HG02852 (cell line): ENCODE results near the gene FAM124A.

Experiments used
- ATAC-seq: cut with Tn5 transposase; IDR thresholded peaks from one replicate; pipeline ENCODE4 v1.9.1; 2021; ENCODE audit warnings: mild to moderate bottlenecking, moderate library complexity; ENCODE audit not compliant: unreplicated experiment

Gene FAM124A, protein sequence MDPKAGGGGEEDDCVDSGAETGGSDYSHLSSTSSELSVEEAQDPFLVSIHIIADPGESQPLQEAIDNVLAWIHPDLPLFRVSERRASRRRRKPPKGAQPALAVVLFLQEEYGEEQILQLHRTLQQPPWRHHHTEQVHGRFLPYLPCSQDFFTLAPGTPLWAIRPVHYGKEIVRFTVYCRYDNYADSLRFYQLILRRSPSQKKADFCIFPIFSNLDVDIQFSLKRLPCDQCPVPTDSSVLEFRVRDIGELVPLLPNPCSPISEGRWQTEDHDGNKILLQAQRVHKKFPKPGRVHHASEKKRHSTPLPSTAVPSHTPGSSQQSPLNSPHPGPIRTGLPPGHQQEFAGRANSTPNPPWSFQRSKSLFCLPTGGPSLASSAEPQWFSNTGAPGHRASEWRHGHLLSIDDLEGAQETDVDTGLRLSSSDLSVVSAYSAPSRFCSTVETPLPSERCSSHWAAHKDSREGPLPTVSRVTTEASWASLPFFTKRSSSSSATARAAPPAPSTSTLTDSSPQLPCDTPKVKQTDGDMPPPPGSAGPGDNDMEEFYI

DNA sequence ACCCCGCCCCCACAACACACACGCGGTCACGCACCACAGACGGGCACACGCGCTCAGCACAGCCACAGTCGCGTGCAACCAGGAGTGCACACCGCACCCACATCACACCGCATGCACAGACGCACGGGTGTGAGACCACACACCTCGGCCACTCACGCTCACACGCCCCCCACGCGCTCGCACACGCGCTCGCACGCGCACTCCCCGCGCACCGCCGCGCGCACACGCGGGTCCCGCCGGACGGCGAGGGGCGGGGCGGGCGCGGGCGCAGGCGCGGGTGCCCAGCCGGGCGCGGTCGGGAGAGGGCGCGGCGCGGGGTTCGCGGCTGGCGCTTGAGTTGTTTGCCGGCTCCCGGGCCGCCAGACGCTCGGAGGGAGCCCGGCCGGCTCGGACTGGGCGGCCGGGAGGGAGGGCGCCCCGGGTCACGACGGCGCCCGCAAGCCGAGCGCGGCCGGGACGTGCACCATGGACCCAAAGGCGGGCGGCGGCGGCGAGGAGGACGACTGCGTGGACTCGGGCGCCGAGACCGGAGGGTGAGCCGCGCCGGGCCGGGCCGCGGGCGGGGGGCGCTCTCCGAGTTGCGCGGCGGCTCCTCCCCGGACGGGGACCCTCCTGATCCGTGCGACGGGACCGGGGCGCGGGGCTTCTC, at the start of gene FAM124A:
Gene FAM124A (plus strand): TSS at position 362 of the 649 bp plus-strand sequence. CDS start 104 bp downstream, at position 466.
- peak; percentile 80 for ATAC-seq

DNA sequence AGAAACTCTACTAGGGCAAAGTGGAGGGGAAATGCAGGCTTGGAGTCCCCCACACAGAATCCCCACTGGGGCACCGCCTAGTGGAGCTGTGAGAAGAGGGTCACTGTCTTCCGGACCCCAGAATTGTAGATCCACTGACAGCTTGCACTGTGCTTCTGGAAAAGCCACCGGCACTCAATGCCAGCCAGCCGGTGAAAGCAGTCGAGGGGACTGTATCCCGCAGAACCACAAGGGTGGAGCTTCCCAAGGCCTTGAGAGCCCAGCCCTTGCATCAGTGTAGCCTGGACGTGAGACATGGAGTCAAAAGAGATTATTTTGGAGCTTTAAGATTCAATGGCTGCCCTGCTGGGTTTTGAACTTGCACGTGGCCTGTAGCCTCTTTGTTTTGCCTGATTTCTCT, 47.2 kb upstream of the FAM124A start:
- no peak for ATAC-seq

DNA sequence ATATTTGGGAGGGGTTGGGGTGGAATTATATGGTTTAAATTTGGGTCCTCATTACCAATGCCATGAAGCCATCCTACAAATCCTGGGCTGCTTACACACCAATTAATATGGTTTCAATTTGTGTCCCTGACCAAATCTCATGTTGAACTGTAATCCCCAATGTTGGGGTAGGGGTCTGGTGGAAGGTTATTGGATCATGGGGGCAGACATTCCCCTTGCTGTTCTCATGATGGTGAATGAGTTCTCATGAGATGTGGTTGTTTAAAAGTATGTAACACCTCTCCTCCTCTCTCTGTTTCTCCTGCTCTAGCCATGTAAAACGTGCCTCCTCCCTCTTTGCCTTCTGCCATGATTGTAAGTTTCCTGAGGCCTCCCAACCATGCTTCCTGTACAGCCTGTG, 46.6 kb upstream of the FAM124A start:
- no peak for ATAC-seq

DNA sequence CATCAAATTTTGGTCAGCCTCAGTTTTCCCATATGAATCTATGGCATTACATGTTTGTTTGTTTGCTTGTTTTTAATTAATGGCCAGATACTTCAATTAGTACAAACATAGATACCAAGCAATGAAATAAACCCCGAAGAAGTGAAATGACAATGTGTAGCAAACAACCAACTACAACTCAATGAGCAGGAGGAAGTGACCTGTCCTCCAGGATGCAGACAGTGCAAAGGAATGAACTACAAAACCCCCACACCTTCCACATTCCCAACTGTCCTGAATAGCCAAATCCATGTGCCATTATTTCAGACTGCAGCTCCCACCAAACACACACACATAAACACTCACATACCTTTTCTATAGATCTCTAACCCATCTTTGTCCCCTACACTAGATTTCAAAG, 45.0 kb upstream of the FAM124A start:
- ATAC-seq: no peak

DNA sequence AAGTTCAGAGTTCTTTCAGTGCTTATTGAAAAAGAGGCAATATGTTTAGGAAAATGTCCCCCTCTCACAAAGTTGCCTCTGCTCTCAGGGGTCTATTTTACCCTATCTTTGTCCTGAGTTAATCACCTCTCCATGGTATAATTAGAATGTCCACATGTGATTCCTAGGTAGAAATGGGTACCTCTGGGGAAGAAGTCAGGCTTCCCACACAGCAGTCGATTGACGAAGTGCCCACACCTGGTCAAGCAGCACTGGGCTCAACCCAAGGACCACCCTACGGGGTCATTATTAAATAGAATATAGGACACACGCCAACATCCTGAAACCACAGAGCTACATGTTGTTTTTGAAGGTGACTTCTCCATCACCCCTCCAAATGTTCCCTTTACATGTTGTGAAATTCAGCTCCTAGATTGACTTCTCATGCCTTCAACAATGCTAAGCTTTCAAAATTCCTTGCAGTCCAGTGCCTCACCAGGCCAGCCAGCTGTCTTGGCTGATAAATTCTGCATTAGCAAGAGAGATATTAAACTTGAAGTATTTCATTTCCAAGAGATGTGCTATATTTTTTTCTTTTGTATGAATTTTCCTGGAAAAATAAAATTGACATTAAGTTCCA, 43.6 kb upstream of the FAM124A start:
- ATAC-seq: no peak

DNA sequence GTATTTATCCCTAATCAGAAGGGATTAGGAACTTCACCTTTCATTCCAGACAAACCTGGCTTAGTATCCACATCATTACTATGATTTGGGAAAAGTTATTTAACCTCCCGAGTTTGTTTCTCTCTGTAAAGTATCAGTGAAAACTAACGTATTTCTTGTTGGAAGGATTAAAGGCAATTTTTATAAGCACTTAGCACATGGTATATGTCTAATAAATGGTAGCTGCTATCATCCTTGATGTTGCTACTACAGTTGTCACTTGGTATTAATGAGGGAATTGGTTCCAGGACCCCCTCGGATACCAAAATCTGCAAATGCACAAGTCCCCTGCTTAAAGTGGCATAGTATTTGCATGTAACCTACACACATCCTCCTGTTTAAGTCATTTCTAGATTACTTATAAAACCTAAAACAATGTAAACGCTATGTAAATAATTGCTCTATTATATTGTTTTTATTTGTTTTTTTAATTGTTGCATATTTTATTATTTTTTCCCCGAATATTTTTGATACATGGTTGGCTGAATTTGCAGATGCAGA, 42.7 kb upstream of the FAM124A start:
- ATAC-seq: no peak

DNA sequence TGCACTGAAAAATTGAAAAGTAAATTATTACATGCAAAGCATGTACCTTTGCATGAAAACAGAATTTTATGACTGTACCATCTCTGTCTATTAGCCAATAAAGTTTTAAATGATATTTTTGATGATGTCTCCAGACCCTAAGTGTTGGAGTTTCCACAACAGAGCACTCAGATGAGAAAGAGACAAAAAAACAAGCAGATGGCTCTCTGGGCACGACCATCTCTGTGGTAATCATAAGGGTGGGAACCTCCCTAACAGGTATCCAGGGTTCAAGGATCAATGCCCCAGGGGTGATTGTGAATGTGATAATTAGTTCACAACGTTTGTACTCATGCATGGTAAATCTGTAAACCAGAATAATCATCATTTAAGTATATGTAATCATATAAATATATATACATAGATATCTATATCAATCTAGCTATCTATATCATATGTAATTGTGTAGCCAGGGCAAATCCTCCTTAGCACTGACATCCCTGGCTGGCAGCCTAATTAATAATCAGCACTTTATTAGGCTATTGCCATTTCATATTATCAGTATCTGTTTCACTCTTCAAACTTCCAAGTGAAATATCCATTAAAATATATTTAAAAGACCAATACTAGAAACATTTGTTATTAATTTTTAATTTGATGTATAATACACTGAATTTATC, 41.2 kb upstream of the FAM124A start:
- ATAC-seq: no peak

DNA sequence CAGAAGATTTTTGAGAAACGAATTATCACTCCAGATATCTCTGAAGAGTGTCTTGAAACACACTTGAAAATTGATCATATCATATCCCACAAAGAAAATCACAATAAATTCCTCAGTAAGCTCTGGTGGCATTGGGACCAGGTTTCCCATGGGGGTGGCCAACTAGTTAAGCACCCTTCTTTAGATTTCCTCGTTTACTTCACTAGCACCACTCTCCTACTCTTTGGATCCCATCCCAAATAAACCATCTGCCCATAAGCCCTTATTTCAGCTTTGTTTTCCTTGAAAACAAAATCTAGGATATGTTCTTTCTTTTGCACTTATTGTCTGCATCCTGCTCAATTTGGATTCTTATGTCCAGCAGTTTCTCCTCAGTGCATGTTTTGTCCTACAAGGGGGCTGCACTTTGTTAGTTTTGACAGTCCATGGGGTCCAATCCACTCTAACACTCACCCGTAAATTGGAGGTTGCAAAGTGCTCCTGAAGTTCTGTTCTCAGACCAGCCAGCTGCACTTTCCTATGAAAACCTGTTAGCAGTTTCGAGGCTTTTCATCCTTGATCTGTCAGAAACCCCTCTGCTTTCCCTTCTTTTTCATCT, 40.3 kb upstream of the FAM124A start:
- no peak for ATAC-seq

DNA sequence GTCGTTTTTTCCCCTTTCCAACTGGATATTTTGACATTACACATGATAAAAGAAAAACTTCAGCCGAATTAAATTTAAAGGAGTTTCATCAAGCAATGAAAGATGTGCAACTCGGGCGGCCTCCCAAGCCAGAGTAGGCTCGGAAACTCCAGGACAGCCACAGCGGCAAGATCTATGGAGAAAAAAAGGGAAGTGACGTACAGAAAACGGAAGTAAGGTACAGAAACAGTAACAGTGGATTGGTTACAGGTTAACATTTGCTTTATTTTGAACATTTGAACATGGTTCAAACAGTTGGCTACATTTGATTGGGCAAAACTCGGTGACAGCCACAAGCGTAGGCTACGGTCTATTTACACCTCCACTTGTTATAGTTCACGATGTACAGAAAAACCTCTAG, 30.5 kb upstream of the FAM124A start:
- ATAC-seq: no peak

DNA sequence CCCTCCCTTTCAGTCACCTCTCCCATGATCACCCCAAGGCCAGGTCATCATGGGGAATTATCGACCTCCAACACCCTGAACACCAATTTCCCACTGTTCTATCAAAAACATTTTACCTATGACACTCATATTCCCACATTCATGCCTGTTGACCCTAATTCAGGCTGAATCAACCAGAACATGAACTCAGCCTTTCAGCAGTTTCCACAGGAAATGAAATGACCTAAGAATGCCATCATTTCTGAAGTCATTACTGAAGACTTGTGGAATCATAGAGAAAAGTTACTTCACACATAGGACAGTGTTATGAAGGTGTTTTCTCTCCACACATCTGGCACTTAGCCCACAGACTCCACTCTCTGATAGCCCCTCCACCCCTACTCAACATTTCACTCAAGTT, 29.9 kb upstream of the FAM124A start:
- ATAC-seq: no peak

DNA sequence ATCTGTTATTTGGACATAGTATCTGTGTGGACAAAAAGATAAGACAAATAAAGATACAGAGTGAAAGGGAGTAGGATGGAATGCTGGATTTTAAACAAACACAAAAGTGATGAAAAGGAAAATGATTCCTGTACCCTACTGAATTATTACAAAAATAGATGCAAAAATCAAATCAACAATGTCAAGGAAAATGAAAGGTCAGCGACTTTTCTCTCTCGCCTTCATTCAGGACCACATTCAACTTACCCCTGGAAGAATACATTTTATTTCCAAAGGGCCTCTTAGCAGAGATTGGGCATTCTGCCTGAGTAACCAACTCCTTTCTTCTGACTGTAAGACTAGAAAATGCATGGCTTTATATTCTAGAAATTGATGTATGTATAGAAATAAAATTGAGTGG, 28.8 kb upstream of the FAM124A start:
- no peak for ATAC-seq

DNA sequence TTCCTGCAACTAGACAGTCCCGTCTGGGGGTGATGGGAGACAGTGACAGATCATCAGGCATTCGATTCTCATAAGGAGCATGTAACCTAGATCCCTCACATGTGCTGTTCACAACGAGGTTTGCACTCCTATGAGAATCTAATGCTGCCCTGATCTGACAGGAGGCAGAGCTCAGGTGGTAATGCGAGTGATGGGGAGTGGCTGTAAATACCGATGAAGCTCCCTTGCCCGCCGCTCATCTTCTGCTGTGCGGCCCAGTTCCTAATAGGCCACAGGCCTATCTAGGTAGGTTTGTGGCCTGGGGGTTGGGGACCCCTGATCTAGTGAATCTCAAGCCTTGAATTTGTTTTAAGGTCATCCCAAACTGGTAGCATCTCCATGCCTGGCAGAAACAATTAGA, 27.3 kb upstream of the FAM124A start:
- no peak for ATAC-seq

DNA sequence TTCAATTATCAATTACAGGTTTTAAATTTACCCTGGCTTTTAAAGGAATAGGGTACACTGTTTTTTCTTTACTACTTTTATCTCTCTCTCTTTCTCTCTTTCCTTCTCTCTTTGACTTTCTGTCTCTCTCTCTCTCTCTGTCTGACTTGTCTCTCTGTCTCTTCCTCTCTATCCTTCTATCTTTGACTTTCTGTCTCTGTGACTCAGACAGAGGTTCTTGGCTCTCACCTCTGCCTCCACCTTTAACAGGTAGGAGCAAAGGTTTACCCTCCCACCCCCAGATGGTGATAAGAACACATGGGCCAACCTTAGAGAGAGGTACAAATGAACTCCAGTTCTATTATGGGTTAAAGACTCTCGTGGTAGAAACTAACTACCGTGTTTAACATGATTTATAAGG, 20.3 kb upstream of the FAM124A start:
- ATAC-seq: no peak

DNA sequence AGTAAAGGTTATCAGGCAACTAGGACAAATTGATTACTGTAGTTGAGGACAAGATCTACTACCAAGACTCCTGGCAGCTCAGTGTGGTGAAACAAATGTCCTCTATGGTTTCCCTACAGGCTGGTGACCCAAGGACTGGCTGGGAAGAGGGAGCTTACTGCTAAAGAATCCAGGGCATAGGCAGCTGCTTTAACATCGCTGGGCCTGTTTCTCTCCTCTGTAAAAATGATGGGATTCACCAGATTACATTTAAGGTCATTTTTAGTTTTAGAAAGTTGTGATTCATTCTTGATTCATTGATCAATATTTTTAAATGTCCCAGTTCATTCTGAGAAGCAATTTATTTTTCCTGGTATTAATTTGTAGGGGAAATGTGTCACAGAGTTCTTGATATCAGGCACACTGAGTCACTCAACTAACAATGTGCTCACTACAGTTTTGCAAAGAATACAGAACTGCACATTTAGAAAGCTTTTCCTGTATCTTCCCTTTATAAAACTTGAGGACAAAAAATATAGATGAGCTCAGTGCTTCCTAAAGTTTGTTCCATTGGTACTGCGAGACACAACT, 19.6 kb upstream of the FAM124A start:
- no peak for ATAC-seq

DNA sequence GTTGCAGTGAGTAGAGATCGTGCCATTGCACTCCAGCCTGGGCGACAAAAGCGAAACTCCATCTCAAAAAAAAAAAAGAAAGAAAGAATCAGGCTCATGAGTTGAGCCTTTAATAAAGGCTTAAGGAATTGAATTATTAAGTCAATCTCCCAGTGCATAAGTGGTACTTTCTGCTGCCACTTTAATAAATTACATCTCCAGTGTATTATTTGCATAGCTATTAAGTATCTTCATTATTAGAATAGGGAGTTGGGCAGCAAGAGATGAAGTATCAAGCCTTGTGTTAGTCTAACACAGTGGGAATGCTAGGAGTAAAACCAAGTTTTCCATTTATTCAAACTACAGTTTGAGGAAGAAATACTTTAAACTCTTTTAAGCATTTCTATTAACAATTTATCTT, 15.6 kb upstream of the FAM124A start:
- no peak for ATAC-seq

DNA sequence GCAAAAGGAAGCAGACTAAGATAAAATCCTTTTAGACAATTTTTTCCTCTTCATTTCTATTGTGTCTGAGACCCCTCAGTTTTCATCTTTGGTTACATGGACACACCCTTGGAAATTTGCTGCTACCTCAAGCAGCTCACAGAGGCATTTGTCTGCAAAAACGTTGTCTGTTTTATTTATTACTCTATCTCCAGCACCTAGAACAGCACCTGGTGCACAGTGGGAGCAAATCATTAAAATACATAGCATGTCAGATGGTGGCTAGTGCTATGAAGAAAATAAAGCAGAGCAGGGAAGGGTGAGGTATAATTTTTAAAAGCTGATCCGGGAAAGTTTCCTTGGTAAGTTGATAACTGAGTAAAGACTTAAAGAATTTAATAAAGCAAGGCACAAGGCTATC, 14.3 kb upstream of the FAM124A start:
- ATAC-seq: no peak

DNA sequence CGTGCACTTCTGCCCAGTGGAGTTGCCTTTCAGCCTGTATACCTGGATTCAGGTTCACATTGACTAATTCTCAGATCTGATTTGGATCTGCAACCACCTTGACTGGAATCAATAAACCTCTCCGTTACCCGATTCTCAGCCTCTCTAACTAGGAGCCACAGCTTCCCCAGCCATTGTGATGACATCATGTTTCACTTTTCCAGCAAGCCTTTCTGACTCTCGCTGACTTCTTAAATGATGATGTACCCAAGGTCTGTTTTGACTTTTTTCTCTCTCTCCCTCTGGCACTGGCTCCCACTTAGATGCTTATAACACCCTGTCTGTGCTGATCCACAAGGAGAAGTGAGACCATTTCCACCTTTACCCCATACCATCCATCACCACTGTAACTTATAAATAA, 13.5 kb upstream of the FAM124A start:
- ATAC-seq: no peak

DNA sequence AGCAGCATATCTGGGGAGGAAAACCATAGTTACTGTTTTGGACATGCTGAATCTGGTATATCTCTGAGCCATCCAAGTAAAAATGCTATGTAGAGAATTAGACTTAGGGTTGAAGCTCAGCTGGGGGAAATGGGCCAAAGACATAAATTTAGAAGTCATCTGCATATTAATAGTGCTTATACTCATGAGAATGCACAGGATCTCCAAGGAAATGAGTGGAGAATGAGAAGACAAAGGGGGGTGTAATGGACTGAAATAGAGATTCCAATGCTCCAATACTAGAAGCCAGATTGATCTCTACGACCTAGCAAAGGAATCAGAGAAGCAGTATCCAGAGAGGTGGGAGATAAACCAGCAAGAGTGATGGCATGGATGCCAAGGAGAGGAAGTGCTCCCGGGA, 10.3 kb upstream of the FAM124A start:
- ATAC-seq: no peak

DNA sequence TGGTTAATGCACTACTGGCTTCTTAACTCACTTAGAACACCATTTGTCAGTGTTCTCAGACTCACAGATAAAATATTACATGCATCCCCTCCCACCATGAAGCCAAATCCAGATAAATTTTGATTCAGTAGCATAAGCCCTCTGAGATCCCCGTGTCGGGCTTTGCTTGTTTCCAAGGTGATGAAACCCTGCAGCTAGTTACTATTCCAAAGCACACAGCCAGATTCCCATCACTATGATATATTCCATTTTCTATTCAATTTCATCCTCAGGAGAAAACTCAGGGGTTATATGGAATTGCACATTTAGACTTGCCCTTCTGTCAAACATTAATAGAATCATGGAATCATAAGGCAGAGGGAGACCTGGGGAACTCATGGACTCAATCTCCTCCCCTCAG, 9.4 kb upstream of the FAM124A start:
- ATAC-seq: no peak

DNA sequence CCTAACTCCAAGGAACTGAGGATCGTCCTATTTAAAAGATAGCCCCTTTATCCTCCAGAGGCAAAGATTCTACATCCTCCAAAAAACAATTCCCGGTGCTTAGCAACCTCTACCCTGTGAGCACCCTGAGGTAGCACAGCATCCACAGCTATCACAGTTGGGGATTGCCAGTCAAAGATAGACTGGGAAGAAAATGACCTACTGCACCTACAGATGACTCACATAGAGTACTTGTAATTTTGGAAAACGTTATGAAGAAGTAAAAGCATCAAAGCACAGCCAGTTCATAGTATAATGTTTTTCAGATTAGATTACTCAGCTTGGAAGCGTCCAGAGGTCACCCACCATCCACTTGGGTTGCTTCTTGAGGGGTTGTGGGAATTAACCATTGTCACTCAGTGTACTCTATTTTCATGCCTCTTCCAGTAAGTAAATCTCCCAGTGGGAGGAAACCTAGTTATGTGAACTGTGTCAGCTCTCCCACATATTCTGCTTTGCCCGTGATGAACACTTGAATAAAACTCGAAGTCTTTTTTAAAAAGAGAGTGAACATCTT, 8.9 kb upstream of the FAM124A start:
- no peak for ATAC-seq
